GM23248 (cell line): ENCODE measurements around the gene NRG3. TPM values are rescaled to one million over a fixed set of nuclear protein-coding genes. Genes with fewer than 3 reads are reported as not detected.

ENCODE experiments used
- DNase-seq: peaks from one replicate; pipeline ENCODE4 v3.0.0-alpha.2; 2015
- H2AFZ ChIP-seq: fragments of 200-600 bp; sonication (generic); 2 replicates; pipeline ENCODE4 v1.6.1; 2016; ENCODE audit warnings: antibody characterized with exemption
- H3F3A ChIP-seq: fragments of 200-600 bp; sonication (generic); 2 replicates; pipeline ENCODE4 v1.6.1; 2016; ENCODE audit warnings: mild to moderate bottlenecking, antibody characterized with exemption, mixed run types; ENCODE audit not compliant: insufficient read depth
- H3K27ac ChIP-seq: fragments of 200-600 bp; sonication (generic); 2 replicates; pipeline ENCODE4 v1.5.1; 2016; ENCODE audit warnings: mild to moderate bottlenecking
- H3K27me3 ChIP-seq: fragments of 200-600 bp; sonication (generic); replicated peaks from 2 replicates; pipeline ENCODE4 v1.6.1; 2016; ENCODE audit warnings: mild to moderate bottlenecking; ENCODE audit not compliant: insufficient read depth
- H3K36me3 ChIP-seq: fragments of 200-600 bp; sonication (generic); 2 replicates; pipeline ENCODE4 v1.6.1; 2016; ENCODE audit warnings: low read depth, mild to moderate bottlenecking
- H3K4me1 ChIP-seq: fragments of 200-600 bp; sonication (generic); 2 replicates; pipeline ENCODE4 v1.6.1; 2016; ENCODE audit warnings: mild to moderate bottlenecking; ENCODE audit not compliant: insufficient read depth
- H3K4me2 ChIP-seq: fragments of 200-600 bp; sonication (generic); one replicate; pipeline ENCODE4 v1.6.1; 2016; ENCODE audit warnings: mild to moderate bottlenecking; ENCODE audit not compliant: unreplicated experiment
- H3K4me3 ChIP-seq: fragments of 200-600 bp; sonication (generic); 2 replicates; pipeline ENCODE4 v1.5.1; 2016; ENCODE audit warnings: mild to moderate bottlenecking
- H3K79me2 ChIP-seq: fragments of 200-600 bp; sonication (generic); 2 replicates; pipeline ENCODE4 v1.6.1; 2016; ENCODE audit warnings: mild to moderate bottlenecking; ENCODE audit not compliant: insufficient read depth
- H3K9ac ChIP-seq: fragments of 200-600 bp; sonication (generic); 2 replicates; pipeline ENCODE4 v1.6.1; 2016; ENCODE audit warnings: mild to moderate bottlenecking
- H3K9me2 ChIP-seq: fragments of 200-600 bp; sonication (generic); 2 replicates; pipeline ENCODE4 v1.6.1; 2016; ENCODE audit warnings: mixed run types, mild to moderate bottlenecking, moderate library complexity; ENCODE audit not compliant: insufficient read depth
- H3K9me3 ChIP-seq: fragments of 200-600 bp; sonication (generic); one replicate; pipeline ENCODE4 v1.6.1; 2017; ENCODE audit warnings: low read depth
- H4K20me1 ChIP-seq: fragments of 200-600 bp; sonication (generic); 2 replicates; pipeline ENCODE4 v1.6.0; 2016; ENCODE audit not compliant: insufficient read depth
- EZH2 ChIP-seq: fragments of 200-600 bp; sonication (generic); IDR thresholded peaks from 2 replicates; pipeline ENCODE4 v1.6.1; 2018; ENCODE audit warnings: antibody characterized with exemption, mild to moderate bottlenecking; ENCODE audit not compliant: insufficient read depth, poor library complexity, severe bottlenecking
- EZH2phosphoT487 ChIP-seq: fragments of 200-600 bp; sonication (generic); IDR thresholded peaks from 2 replicates; pipeline ENCODE4 v1.6.1; 2018; ENCODE audit warnings: antibody characterized with exemption, moderate library complexity, mild to moderate bottlenecking, low read depth; ENCODE audit not compliant: insufficient read depth
- WGBS, 2 experiments: methylation state at CpG; one replicate each; pipeline ENCODE4 v1.1.6; 2015 to 2017; ENCODE audit warnings: low lambda C conversion rate in 2 of 2, low coverage in 1 of 2; ENCODE audit errors: missing lambda C conversion rate in 2 of 2; 5-methylcytosine and 5-hydroxymethylcytosine counted together
- in situ Hi-C: fragments of 300-500 bp; cut with MboI; formaldehyde crosslinking; loops from 2 replicates; pipeline ENCODE4 v1.15.0; 2020
- polyA plus RNA-seq: library from polyadenylated mRNA; unstranded; fragments of >200 nt; fragmentation: Nextera tagmentation; extraction: Ambion mirVana; gene quantifications from 2 replicates; pipeline ENCODE4 v1.2.1, GENCODE V29; 2016
- total RNA-seq: library from RNA; depleted of rRNA; stranded (reverse); fragments of >200 nt; shearing (Covaris generic); gene quantifications from 2 replicates; pipeline ENCODE4 v1.2.3, GENCODE V29; 2014

The NRG3 gene
- total and polyA plus RNA-seq, 2 experiments from 2014 or later: not detected

DNA sequence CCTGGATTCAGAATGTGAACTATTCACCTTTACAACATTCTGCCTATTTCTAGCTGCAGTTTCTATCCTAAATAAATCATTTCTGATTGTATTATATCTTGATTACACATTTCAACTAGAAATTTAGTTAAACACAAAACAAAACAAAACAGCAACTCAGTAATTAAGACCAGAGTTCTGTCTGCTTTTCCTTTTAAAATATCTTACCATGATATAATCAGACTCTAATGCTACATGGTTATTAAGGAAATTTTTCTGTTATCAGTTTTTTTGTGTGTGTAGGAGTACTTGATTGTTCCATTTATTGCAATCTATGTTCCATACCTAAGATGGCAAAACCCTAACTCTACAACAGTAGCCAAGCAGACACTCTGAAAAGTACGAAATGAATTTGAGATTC lies 663.3 kb downstream of the NRG3 start:
- H3K4me3 ChIP-seq: no peak overlapping the region
- no peaks in the 10 kb centered on the region for H3F3A ChIP-seq
- H3K9me3 ChIP-seq: no peaks in the 10 kb centered on the region
- H3K9me2 ChIP-seq: no peaks in the 10 kb centered on the region
- H3K4me1 ChIP-seq: no peaks in the 10 kb centered on the region
- in situ Hi-C loops: no loop called here
- H3K4me2 ChIP-seq: no peak overlapping the region
- no peak overlapping the region for H3K9ac ChIP-seq
- no peaks in the 10 kb centered on the region for H3K36me3 ChIP-seq
- no peak overlapping the region for H3K27ac ChIP-seq
- TF ChIP-seq EZH2 (no peak), EZH2phosphoT487 (no peak)
- no peaks in the 10 kb centered on the region for H3K27me3 ChIP-seq
- 2 to 3% methylated on average over 1 of the region's 1 CpG for WGBS, 2 experiments
- DNase-seq: no peak
- no peaks in the 10 kb centered on the region for H4K20me1 ChIP-seq
- H3K79me2 ChIP-seq: no peaks in the 10 kb centered on the region
- H2AFZ ChIP-seq: no peak overlapping the region

DNA sequence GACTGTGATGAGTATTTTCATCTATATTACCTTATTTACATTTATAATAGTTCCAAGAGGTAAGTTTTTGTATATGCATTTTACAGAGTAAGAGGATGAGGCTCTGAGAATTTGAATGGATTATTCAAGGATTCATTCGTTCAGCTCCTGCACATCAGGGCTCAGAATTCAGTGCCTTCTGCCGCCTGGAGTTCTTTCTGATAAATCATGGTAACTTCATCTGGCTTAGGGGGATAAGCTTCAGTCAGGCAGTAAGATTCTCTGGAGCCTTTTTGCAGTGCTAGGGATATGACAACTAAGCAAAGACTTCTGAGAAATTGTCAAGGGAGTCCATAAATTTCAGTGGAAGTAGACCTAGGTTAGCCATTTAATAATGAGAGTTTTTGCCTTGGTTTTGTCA lies 668.6 kb downstream of the NRG3 start:
- Histone ChIP-seq H3K9me2 (no peaks in the 10 kb centered on the region), H3K9me3 (no peaks in the 10 kb centered on the region), H3K4me1 (no peaks in the 10 kb centered on the region), H3K79me2 (no peaks in the 10 kb centered on the region), H3F3A (no peaks in the 10 kb centered on the region), H2AFZ (no peak overlapping the region), H3K4me2 (no peak overlapping the region), H3K27me3 (no peaks in the 10 kb centered on the region), H3K27ac (no peak overlapping the region), H3K4me3 (no peak overlapping the region), H3K9ac (no peak overlapping the region), H3K36me3 (no peaks in the 10 kb centered on the region), H4K20me1 (no peaks in the 10 kb centered on the region)
- 19 to 26% methylated on average over 2 of the region's 2 CpGs for WGBS, 2 experiments
- DNase-seq: no peak
- in situ Hi-C loops: no loop called here
- TF ChIP-seq EZH2 (no peak), EZH2phosphoT487 (no peak)

DNA sequence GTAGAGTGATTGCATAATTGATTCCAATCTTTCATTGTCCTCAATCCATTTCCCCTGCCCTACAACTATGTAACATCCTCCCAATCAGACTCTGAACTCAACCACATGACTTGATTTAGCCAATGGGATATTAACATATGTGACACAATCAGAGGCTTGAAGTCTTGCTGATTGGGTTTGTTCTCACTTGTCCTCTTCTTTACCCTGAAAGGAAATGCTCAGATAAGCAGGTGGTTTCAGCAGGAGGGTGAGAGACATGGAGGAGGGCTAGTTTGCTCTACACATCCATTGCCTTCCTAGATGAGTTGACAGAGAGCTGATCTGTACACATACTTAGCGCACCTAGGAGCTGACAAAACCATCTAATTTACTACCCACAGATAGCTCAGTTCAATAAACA lies 669.4 kb downstream of the NRG3 start:
- Histone ChIP-seq H3K27ac (no peak overlapping the region), H3K9me3 (no peaks in the 10 kb centered on the region), H3F3A (no peaks in the 10 kb centered on the region), H3K4me1 (no peaks in the 10 kb centered on the region), H3K9ac (no peak overlapping the region), H2AFZ (no peak overlapping the region), H3K27me3 (no peaks in the 10 kb centered on the region), H3K36me3 (no peaks in the 10 kb centered on the region), H3K79me2 (no peaks in the 10 kb centered on the region), H3K4me3 (no peak overlapping the region), H4K20me1 (no peaks in the 10 kb centered on the region), H3K9me2 (no peaks in the 10 kb centered on the region), H3K4me2 (no peak overlapping the region)
- WGBS, 2 experiments: 17 to 35% methylated on average over 1 of the region's 1 CpG
- no peak for DNase-seq
- TF ChIP-seq EZH2: no peak
- in situ Hi-C loops: no loop called here

GRCh38 chr10:82551506-82551905 lies 676.5 kb downstream of the NRG3 start:
- H3F3A ChIP-seq: no peaks in the 10 kb centered on the region
- H2AFZ ChIP-seq: no peak overlapping the region
- H3K36me3 ChIP-seq: no peaks in the 10 kb centered on the region
- no peak for DNase-seq
- H3K9ac ChIP-seq: no peak overlapping the region
- in situ Hi-C loops: no loop called here
- 24 to 33% methylated on average over 3 of the region's 3 CpGs for WGBS, 2 experiments
- H3K27me3 ChIP-seq: no peaks in the 10 kb centered on the region
- H3K4me2 ChIP-seq: no peak overlapping the region
- no peaks in the 10 kb centered on the region for H4K20me1 ChIP-seq
- no peaks in the 10 kb centered on the region for H3K9me3 ChIP-seq
- no peaks in the 10 kb centered on the region for H3K79me2 ChIP-seq
- H3K27ac ChIP-seq: no peak overlapping the region
- no peaks in the 10 kb centered on the region for H3K4me1 ChIP-seq
- no peak for TF ChIP-seq EZH2
- no peak for TF ChIP-seq EZH2phosphoT487
- no peaks in the 10 kb centered on the region for H3K9me2 ChIP-seq
- no peak overlapping the region for H3K4me3 ChIP-seq

DNA sequence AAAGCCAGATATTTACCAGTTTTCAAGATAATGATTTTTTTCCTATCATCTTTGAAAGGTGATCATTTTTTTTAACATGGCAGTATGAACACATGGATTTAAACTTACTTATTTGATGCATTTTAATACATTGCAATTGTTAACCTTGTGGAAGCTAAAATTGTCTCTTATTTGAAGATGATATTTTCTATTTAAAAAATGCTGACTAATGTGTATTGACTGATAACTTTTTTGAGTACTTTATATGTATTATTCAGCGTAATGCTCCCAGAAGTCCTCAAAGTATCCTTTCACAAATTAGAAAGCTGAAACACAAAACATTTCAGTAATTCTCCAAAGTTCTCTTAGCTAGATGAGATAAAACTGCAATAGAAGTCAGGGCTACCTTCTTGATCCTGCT lies 677.3 kb downstream of the NRG3 start:
- Histone ChIP-seq H3K4me2 (no peak overlapping the region), H3K4me3 (no peak overlapping the region), H3K4me1 (no peaks in the 10 kb centered on the region), H3K9me2 (no peaks in the 10 kb centered on the region), H3K27ac (no peak overlapping the region), H4K20me1 (no peaks in the 10 kb centered on the region), H3K79me2 (no peaks in the 10 kb centered on the region), H3K9me3 (no peaks in the 10 kb centered on the region), H3F3A (no peaks in the 10 kb centered on the region), H3K27me3 (no peaks in the 10 kb centered on the region), H2AFZ (no peak overlapping the region), H3K36me3 (no peaks in the 10 kb centered on the region), H3K9ac (no peak overlapping the region)
- no peak for DNase-seq
- in situ Hi-C loops: no loop called here
- WGBS, 2 experiments: 43 to 50% methylated on average over 1 of the region's 1 CpG
- TF ChIP-seq EZH2 (no peak), EZH2phosphoT487 (no peak)
